GM19395 (cell line): ENCODE results near the gene CABYR.

Experiments used
- ATAC-seq: cut with Tn5 transposase; IDR thresholded peaks from one replicate; pipeline ENCODE4 v1.9.1; 2021; ENCODE audit warnings: mild to moderate bottlenecking, moderate library complexity; ENCODE audit not compliant: unreplicated experiment

CABYR gene, protein sequence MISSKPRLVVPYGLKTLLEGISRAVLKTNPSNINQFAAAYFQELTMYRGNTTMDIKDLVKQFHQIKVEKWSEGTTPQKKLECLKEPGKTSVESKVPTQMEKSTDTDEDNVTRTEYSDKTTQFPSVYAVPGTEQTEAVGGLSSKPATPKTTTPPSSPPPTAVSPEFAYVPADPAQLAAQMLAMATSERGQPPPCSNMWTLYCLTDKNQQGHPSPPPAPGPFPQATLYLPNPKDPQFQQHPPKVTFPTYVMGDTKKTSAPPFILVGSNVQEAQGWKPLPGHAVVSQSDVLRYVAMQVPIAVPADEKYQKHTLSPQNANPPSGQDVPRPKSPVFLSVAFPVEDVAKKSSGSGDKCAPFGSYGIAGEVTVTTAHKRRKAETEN

DNA sequence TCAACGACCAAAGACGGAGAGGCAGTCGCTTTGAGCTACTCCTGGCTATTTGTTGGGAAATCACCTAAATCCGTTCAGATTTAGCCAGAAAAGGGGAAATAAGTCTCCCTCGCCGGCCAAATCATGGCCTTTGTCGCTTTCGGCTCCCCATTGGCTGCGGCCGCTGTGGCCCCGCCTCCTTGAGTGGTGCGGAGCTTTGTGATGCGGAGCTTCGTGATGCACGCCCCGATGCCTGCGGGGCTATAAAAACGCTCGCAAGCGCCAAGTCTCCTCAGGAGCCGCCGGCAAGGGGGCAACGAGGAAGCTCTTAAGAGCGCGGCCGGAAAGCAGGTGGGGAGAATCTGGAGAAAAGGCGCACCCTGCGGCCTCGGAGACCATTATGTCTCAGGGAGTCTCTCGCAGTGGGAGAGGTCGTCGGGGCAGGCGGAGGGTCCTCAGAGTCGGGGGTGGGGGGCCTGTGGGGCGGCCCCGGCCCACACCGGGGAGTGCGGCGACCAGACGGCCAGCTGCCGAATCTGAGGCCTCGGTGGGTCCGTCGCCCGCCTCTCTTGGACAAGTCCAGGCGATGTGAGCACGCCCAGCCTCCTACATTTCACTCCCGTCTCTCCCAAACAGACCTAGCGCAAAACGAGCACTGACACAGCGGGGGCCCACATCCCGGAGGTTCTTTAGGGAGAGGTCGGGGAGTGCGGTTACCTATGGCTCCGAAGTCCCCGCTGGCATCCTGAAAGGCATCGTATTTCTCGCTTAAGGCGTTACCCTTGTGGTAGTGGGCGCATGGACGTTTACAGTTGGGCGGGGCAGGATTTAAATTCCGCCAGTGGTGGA lies at the start of gene CABYR:
Gene CABYR, plus strand, starts transcription at position 274 of the 828 bp plus-strand sequence. CDS start 4,053 bp downstream, outside the sequence.
- ATAC-seq: peak; percentile 96

DNA sequence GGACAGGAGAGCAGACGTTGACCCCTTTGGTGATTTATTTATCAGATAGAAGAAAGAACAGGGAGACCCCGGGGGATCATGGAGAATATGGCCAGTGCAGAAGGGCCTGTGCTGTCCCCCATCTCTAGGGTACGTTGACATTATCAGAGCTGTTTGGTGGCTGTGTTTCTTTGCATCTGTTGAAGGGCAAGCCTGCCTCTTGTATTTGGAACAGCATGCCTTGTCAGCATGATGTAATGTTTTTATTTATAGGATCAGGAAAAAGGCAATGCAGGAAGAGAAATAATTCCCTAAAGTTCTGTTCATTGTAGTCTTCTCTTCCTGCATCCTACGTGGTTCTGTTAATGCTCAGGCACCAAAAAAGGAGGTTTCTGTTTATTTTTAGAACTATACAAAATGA lies 49.8 kb upstream of the CABYR start:
- no peak for ATAC-seq

DNA sequence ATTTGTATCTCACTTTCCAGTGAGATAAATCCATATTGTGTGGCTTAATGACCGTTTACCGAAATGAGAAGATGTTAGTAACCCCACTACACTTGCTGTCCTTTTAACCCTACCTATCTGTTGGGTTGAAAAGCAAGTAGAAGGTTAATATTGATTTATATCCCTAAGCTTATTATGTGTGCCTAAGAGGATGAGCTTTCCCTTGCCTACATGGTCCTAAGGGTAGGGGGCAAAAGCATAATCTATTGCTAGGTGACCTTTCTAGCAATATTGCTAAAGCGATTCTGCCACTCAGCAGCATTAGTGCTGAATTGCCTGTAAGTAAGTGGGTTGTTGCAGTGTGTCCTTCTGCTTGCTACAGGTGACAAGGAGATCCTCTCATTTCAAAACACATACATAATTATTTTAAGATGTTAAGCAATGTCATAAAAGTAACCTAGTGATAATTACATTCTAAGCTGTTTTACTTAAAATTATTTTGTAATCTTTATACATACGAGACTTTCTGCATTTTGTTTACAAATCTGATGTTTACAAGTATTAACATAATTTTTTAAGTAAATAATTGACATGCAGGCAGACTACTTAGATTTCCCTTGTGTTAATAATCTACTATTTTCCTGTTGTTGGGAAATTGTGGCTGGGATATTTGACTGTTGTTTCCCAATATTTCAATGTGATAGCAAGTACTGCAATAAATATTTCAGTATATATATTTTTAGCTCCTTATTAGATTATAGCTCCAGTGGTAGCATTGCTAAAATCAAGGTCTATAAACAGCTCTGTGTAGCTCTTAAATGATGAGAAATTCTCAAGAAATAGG lies 49.1 kb upstream of the CABYR start:
- no peak for ATAC-seq

DNA sequence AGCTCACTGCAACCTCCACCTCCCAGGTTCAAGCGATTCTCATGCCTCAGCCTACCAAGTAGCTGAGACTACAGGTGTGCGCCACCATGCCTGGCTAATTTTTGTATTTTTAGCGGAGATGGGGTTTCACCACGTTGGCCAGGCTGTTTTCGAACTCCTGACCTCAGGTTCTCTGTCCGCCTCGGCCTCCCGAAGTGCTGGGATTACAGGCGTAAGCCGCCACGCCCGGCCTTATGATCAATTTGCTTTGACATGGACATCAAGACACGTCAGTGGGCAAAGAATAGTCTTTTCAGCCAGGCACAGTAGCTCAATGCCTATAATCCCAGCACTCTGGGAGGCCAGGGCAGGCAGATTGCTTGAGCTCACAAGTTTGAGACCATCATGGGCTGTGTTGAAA lies 48.0 kb upstream of the CABYR start:
- no peak for ATAC-seq

DNA sequence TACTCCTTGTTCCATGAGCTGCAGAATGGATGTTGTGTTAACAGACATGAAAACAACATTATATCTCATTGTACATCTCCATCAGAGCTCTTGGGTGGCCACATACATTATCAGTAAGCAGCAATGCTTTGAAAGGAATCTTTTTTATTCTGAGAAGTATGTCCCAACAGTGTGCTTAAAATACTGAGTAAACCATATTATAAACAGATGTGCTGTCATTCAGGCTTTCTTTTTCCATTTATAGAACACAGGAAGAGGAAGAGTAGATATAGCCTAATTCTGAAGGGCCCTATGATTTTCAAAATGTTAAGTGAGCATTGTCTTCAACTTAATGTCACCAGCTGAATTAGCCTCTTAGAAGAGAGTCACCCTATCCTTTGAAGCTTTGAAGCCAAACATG lies 44.3 kb upstream of the CABYR start:
- no peak for ATAC-seq

DNA sequence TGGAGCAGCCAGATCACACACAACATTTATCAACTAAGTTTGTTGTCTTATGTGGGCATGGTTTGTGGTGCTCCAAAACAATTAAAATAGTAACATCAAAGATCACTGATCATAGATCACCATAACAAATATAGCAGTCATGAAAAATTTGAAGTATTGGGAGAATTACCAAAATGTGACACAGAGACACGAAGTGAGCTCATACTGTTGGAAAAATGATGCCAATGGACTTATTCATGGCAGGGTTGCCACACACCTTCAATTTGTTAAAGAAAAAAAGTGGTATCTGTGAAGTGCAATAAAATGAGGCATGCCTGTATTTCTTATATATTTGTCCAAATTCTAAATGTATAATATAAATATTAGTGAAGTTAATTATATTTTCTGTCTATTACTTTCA lies 42.9 kb upstream of the CABYR start:
- ATAC-seq: no peak

DNA sequence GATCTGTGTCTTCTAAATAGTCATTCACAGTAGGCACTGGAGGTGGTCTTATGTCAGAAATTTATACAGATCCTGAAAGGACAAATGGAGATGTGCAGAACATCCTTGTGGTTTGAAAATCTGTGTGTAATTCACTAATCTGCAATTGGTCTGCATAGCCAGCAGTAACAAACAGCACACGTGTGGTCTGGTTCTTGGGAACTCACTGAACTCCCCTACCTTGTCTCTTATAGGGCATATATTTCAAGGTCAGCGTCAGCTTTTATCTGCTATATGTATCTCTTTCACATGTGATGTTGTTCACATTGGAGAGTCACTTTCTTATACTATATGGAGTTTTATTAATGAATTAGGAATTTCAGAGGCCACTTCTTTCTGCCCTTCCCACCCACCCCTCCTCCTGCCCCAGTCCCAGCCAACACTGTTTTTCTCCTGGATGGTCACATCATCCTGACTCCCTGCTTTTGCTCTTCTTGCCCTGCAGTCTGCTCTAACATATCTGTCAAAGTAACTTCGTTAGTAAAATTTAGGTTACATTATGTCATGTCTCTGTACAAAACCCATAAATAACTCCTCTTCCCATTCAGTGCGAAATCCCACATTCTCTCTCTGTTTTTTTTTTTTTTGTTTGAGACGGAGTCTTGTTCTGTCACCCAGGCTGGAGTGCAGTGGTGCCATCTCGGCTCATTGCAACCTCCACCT lies 35.4 kb upstream of the CABYR start:
- no peak for ATAC-seq

DNA sequence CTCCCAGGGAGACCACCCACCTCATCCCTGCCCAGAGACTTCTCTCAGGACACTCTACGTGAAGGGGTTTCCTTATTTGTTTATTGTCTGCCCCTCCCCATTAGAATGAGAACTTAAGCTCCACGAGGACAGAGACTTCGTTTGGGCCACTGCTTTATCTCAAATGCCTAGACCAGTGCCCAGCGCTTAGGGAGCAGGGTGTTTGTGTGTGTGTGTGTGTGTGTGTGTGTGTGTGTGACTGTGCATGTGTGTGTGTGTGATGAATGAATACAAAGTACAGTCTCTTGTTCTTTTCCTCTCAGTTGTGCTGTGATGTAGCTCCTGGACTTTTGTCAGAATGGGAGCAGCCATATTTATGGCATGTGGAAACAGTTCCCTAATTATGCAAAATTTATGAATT lies 34.4 kb upstream of the CABYR start:
- no peak for ATAC-seq

DNA sequence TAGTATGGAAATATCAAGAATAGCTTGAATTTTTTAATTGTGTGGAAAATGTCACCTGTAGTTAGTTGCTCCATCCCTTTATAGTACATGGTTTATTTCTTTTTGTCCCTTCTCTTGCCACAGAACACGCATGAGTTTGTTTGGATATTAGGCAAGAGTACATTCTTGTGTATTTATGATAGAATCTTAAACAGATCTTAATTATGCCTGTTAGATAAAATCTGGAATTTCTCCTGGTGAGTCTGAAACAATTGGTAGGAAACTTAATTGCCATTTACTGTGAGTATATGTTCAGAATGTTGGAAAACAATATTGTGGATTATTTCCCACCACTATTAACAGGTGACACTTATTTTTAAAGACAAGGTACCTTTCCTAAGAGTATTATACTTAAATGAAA lies 30.2 kb upstream of the CABYR start:
- no peak for ATAC-seq

DNA sequence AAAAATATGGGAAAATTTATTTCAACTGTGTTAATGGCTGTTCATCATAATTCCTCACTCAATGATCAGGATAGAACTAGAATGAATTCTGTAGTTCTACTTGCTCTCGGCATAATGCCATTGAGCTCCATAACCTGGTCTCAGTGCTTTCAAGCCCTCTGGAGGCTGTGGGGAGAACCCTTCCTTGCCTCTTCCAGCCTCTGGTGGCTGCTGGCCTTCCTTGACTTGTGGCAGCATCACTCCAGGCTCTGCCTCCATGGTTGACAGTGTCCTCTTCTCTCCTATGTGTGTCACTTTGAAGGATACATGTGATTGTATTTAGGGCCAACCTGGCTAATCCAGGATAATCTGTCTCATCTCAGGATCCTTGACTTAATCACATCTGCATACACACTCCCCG lies 26.9 kb upstream of the CABYR start:
- ATAC-seq: no peak

DNA sequence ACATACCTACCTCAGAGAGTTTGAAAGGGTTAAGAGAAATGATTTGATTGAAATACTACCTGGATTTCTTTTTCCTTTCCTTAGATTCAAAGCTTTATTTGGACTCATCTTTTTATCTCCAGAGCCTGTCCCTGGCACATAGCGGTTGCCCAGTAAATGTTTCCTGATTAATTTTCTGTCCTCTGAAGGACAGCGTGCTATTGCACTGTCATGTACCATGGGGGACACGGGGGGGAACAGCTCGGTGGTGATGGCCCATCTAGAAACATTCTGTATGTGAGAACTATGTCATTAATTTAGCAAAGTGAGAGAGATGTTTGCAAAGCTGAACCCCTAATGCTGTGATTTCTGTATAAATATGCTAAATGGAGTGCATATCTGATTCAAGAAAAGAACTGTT lies 26.4 kb upstream of the CABYR start:
- no peak for ATAC-seq

DNA sequence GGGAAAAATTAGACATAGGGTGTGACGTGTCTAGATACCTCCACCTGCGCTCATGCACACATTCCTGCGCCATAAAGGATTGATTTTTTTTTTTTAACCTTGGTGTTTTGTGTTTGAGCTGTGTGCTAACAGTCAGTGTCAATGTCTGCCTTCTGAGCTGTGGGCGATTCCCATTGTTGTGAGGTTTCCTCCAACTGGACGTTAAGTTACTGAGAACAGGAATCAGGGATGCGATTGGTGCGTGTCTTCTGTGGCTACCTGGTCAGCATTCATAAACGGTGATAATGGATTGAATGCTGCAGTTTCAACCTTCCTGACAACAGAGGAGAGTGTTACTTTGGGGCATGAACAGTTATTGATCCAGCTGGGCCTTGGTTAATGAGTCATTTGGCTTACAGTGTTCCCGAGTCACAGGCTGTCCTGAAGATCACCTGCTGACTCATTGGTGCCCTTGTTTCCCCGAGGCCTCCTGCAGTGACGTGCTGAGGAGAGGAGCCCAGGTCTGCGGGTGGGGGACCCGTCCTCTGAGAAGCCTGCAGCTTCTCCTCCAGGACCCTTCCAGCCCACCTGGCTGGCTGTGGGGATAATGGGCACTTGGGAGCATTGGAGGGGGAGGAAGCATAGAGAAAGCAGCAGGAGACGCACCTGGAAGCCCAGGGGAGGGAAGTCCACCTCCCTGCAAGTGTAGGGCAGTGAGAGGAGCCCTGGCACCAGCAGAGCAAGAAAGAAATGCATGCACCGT lies 25.8 kb upstream of the CABYR start:
- no peak for ATAC-seq

DNA sequence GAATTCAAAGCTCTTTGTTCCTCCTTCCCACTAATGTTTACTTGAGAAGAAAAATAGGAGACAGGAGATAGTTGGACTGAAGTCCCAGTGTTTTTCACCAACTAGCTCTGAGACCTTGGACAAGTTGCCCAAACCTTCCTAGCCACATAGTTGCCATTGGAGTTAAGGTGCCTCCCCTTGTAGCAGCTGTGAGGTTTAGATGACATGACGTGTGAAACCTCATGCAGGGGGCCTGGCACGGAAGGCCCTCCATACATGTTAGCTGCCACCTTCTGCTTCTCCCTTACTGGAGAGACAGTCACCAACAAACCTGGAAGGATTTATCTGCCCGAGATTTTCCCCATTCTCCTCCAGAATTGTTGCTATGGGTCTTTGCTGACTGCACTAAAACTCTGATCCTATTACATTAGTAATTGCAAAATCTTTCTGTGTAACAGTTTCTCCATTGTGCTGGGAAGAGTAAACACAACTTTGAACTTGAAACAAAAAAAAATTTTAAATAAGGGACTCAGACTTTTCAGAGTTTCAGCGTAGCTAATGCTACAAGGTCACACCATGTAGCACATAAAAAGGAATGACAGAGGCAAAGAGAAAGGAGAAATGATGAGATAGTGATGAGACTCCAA lies 23.8 kb upstream of the CABYR start:
- ATAC-seq: no peak

DNA sequence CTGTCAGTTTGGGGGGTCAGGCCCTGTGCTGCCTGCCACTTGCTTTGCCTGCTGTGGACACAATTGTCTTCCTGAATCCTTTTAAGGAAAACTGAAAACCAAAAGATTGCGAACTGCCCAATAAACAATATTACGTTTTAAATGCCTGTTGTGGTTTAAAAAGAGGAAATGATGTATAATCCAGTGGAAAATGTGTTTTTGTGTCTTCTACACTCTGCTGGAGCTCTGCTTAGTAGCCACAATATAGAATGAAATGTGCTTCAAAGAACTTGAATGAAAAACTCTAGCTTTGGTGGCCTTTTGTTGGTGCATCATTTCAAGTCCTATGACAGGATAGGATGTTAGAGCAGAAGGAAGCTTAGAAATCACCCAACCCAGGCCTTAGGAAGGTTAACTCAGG lies 23.2 kb upstream of the CABYR start:
- ATAC-seq: no peak

DNA sequence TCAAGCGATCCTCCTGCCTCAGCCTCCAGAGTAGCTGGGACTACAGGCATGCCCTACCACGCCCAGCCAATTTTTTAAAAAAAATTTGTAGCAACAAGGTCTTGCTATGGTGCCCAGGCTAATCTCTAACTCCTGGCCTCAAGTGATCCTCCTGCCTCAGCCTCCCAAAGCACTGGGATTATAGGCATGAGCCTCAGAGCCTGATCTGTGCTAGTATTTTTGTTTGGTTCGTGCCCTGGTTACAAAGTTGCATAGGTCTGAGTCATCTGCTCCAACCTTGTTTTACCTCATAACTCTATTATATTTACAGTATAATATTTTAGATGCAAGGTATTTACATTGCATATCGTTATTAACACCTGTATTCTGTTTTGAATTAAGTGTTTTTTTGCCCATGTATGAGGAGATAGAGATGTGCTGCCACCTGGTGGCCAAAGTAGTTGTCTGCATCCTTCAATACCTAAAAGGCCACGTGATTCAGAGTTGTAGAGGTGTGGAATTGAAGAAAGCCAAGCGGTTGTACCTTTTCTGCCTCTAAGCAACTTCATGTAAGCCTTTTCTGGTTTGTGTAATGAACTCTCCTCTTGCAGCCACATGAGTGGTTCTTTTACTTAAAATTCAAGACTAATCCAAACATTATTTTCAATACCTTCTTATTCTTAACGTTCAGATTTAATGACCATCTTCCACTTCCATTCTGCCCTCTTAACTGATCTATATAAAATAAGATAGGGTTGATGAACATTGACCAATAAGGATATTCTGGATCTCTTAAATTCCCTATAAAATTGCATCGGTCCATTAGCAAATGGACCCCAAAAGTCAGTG lies 19.9 kb upstream of the CABYR start:
- ATAC-seq: peak; percentile 77

DNA sequence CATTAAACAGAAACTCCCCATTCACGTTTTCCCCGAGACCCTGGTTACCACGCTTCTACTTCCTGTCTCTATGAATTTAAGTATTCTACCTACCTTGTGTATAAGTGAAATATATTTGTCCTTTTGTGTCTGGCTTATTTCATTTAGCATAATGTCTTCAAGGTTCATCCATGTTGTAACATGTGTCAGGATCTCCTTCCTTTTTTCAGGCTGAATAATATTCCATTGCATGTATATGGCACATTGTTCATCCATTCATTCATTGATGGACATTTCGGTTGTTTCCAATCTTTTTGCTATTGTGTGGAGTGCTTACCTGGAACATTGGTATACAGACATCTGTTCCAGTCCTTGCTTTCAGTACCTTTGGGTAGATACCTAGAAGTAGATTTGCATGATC lies 18.2 kb upstream of the CABYR start:
- ATAC-seq: no peak

DNA sequence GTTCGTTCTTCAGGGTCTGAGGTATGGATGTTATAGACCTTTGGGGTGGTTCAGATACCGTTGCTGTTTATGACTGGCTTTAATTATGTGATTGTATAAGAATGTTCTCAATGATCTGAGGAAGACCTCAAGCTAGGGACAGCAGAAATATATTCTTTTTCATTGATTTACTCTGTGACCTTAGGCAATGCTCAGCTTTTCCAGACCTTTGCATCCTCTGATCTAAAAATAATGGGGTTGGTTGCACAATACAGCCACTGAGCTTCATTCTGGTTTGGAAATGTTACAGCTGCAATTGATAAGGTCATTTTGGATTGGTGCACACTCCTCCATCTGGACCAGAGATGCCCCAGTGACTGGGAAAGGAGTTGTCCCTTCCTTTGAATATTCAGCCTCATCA lies 17.2 kb upstream of the CABYR start:
- ATAC-seq: no peak

DNA sequence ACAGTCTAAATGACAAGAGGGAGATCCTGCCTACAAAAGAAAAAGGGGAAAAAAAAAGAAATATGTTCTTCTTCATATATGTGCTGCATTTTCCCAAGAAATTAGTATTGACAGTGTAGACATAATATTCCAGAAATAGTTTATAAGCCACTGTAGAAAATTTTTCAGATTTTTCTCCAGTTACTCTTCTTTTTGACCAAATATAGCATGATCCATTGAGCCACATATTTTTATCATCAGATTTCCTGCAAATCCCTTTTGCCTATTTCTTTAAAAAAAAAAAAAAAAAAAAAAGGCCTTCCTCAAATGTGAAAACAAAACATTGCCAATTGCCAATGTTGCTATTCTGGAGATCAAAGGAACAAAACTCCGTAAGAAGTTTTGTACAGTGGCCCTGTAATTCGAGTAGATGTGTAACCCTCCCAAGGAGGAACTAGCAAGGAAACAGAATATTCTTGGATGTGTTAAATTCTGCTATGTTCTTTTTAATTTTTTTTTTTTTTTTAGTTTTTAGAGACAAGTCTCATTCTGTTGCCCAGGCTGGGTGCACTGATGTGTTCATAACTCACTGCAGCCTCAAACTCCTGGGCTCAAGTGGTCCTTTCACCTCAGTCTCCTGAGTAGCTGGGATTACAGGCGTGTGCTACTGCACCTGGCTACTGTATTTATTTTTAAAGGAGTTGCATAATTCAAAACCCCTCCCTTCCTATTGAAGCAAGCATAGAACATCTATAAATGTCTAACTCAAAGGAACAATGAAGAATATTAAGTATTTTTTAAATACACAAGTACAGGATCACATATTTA lies 12.5 kb upstream of the CABYR start:
- ATAC-seq: no peak
